Psoas muscle (tissue), 8 donors: Measurements from ENCODE around the gene ARHGAP12. TPM values are rescaled to one million over a fixed set of nuclear protein-coding genes. Genes with fewer than 3 reads are reported as not detected.

Experiments used
- ATAC-seq, 4 donors: fragments of 200-7000 bp; cut with Tn5 transposase; one replicate each; pipeline ENCODE4 v1.9.1; 2020; ENCODE audit warnings: moderate library complexity in 3 of 4, mild to moderate bottlenecking in 2 of 4
- DNase-seq, 2 donors: peaks; one replicate each; pipeline ENCODE4 v3.0.0-alpha.2; 2020
- H3K27ac ChIP-seq: fragments of 200-600 bp; one replicate; pipeline ENCODE4 v1.8.0; 2022
- H3K27me3 ChIP-seq, 3 donors: fragments of 200-600 bp in 1 of 3; one replicate each; pipeline versions ENCODE4 v1.6.1 to v1.8.0; 2013 to 2022; ENCODE audit warnings: low read length in 2 of 3, mild to moderate bottlenecking in 2 of 3, moderate library complexity in 1 of 3; ENCODE audit not compliant: insufficient read depth in 3 of 3
- H3K36me3 ChIP-seq, 2 donors: fragments of 200-600 bp in 1 of 2; one replicate each; pipeline versions ENCODE4 v1.6.1 to v1.8.0; 2013 to 2022; ENCODE audit warnings: low read depth in 1 of 2, mild to moderate bottlenecking in 1 of 2, moderate library complexity in 1 of 2; ENCODE audit not compliant: insufficient read depth in 1 of 2
- H3K4me1 ChIP-seq: fragments of 200-600 bp; one replicate; pipeline ENCODE4 v1.8.0; 2022
- H3K4me3 ChIP-seq: fragments of 200-600 bp; one replicate; pipeline ENCODE4 v1.8.0; 2022; ENCODE audit warnings: mild to moderate bottlenecking
- H3K9me3 ChIP-seq: fragments of 200-600 bp; one replicate; pipeline ENCODE4 v1.8.0; 2022
- CTCF ChIP-seq: fragments of 200-600 bp; IDR thresholded peaks from one replicate; pipeline ENCODE4 v1.8.0; 2022; ENCODE audit warnings: antibody characterized with exemption
- WGBS, 3 donors: extraction: QIAGEN DNeasy Blood & Tissue Kit; methylation state at CpG; one replicate each; pipeline versions ENCODE4 v1.1.6 to v1.1.7; 2013; 5-methylcytosine and 5-hydroxymethylcytosine counted together
- intact Hi-C, 2 donors: fragments of 100-400 bp; cut with DNase I; formaldehyde crosslinking; loops; one replicate each; pipeline versions ENCODE4 v1.11.0 to v1.14.2; 2022
- polyA plus RNA-seq, 3 donors: library from polyadenylated mRNA; stranded (reverse); fragments of 200-250 nt; gene quantifications; one replicate each; pipeline ENCODE4 v1.2.3, GENCODE V29; 2013
- total RNA-seq, 4 donors: library from RNA; stranded (reverse); fragmentation: NEBNext Ultra II Directional in 2 of 4; extraction: Animal tissue kit (Norgen Biotek cat#: 25700) in 2 of 4; gene quantifications; one replicate each; pipeline versions ENCODE4 v1.2.1 to v1.2.4, GENCODE V29; 2021 to 2023
- donor health status: healthy with polysubstance abuse.
- donor health status: DM: no; HTN: no; CAD: no; lungs with moderate emphysema.
- donor health status: Bipolar disorder and iron deficiency.
- donor health status: healthy.
- donor health status: DM: yes; HTN: yes; CAD: no.
- donor health status: DM: no; HTN: no; CAD: no.
- donor health status: DM: no; HTN: no; CAD: no.
- donor health status: DM: yes; HTN: yes; CAD: no.

ARHGAP12 gene
- total and polyA plus RNA-seq, 7 donors: 8.2 to 18.2 (median 11.8) TPM

GRCh38 chr10:31918671-31919409 is 9.8 kb downstream of the ARHGAP12 start:
- H3K36me3 ChIP-seq: no peaks in the 10 kb centered on the region
- no peak for ATAC-seq
- H3K4me3 ChIP-seq: no peak overlapping the region
- intact Hi-C loops: no loop called here
- DNase-seq: no peak
- peaks cover 5% of the 10 kb centered on the region for H3K4me1 ChIP-seq
- WGBS, 3 donors: 90 to 95% (median 92%) methylated on average over 2 of the region's 2 CpGs
- TF ChIP-seq CTCF: no peak
- no peaks in the 10 kb centered on the region for H3K9me3 ChIP-seq
- no peak overlapping the region for H3K27ac ChIP-seq
- no peaks in the 10 kb centered on the region for H3K27me3 ChIP-seq

- peaks cover 26% of the 10 kb centered on the region for H3K4me1 ChIP-seq
- no peak for TF ChIP-seq CTCF
- no peak for DNase-seq
- intact Hi-C loops: no loop called here
- no peak for ATAC-seq
- H3K36me3 ChIP-seq: no peaks in the 10 kb centered on the region
- no peak overlapping the region for H3K27ac ChIP-seq
- no peaks in the 10 kb centered on the region for H3K9me3 ChIP-seq
- H3K27me3 ChIP-seq: no peaks in the 10 kb centered on the region
- 98% methylated on average over 2 of the region's 2 CpGs for WGBS, 3 donors
- H3K4me3 ChIP-seq: no peak overlapping the region
Measured at GRCh38 chr10:31914370-31914769, 14.3 kb downstream of the ARHGAP12 start.

- intact Hi-C loops: no loop called here
- ATAC-seq (peak; percentile 55 to 91 (median 75)), DNase-seq (peak in 1 of 2 donors; percentile 55)
- Histone ChIP-seq H3K27me3 (no peaks in the 10 kb centered on the region), H3K9me3 (no peaks in the 10 kb centered on the region), H3K36me3 (no peaks in the 10 kb centered on the region), H3K4me1 (peaks cover 29% of the 10 kb centered on the region), H3K4me3 (peak overlapping the region; percentile 36), H3K27ac (peak overlapping the region; percentile 24)
- TF ChIP-seq CTCF: no peak
- 31 to 49% (median 33%) methylated on average over 10 of the region's 10 CpGs for WGBS, 3 donors
Measured at GRCh38 chr10:31912898-31913850, 15.5 kb downstream of the ARHGAP12 start.

- peak overlapping the region; percentile 24 for H3K27ac ChIP-seq
- DNase-seq: no peak
Measured at GRCh38 chr10:31912289-31912688, 16.3 kb downstream of the ARHGAP12 start.

More at GRCh38 chr10:31912289-31912688, 16.3 kb downstream of the ARHGAP12 start:
- Histone ChIP-seq H3K27me3 (no peaks in the 10 kb centered on the region), H3K4me3 (peak overlapping the region; percentile 36), H3K36me3 (no peaks in the 10 kb centered on the region), H3K4me1 (peaks cover 29% of the 10 kb centered on the region), H3K9me3 (no peaks in the 10 kb centered on the region)
- WGBS, 3 donors: 45 to 60% (median 52%) methylated on average over 2 of the region's 2 CpGs
- intact Hi-C loops: no loop called here
- ATAC-seq: peak in 3 of 4 donors; percentile 53 to 74 (median 69)
- no peak for TF ChIP-seq CTCF
